Measurements from ENCODE around the gene PCSK5. TPM values are rescaled to one million over a fixed set of nuclear protein-coding genes. Genes with fewer than 3 reads are reported as not detected.

Gene PCSK5
- total and polyA plus RNA-seq, 2 of the 8 experiments (the other 6 are each of a cell fraction or from before 2014, with no cell fraction given) = 5.5 to 10.7 TPM

GRCh38 chr9:76109953-76110352 is 219.5 kb downstream of the PCSK5 start (continued):
- TF ChIP-seq RFX5 (IDR thresholded peaks at IDR 0.05; ENCODE audit: borderline replicate concordance, low read depth, low read length) (no peak), POU5F1 (IDR thresholded peaks at IDR 0.05; ENCODE audit: low read depth, low read length) (no peak), RAD21 (IDR thresholded peaks at IDR 0.05 in 1 of 2, conservative IDR thresholded peaks at IDR 0.05 in 1 of 2; ENCODE audit: low read depth in 2 of 2, low read length in 2 of 2) (no peak), BCL11A (IDR thresholded peaks at IDR 0.05; ENCODE audit: low read depth in 2 of 2, low read length in 2 of 2) (no peak), FOSL1 (IDR thresholded peaks at IDR 0.05; ENCODE audit: insufficient read depth, low read depth, low read length) (no peak)
